GM23248 (cell line): ENCODE data around the gene PRKAB1. TPM values are rescaled to one million over a fixed set of nuclear protein-coding genes. Genes with fewer than 3 reads are reported as not detected.

Experiments
- DNase-seq: peaks from one replicate; pipeline ENCODE4 v3.0.0-alpha.2; 2015
- H2AFZ ChIP-seq: fragments of 200-600 bp; sonication (generic); 2 replicates; pipeline ENCODE4 v1.6.1; 2016; ENCODE audit warnings: antibody characterized with exemption
- H3F3A ChIP-seq: fragments of 200-600 bp; sonication (generic); 2 replicates; pipeline ENCODE4 v1.6.1; 2016; ENCODE audit warnings: mild to moderate bottlenecking, antibody characterized with exemption, mixed run types; ENCODE audit not compliant: insufficient read depth
- H3K27ac ChIP-seq: fragments of 200-600 bp; sonication (generic); 2 replicates; pipeline ENCODE4 v1.5.1; 2016; ENCODE audit warnings: mild to moderate bottlenecking
- H3K27me3 ChIP-seq: fragments of 200-600 bp; sonication (generic); replicated peaks from 2 replicates; pipeline ENCODE4 v1.6.1; 2016; ENCODE audit warnings: mild to moderate bottlenecking; ENCODE audit not compliant: insufficient read depth
- H3K36me3 ChIP-seq: fragments of 200-600 bp; sonication (generic); 2 replicates; pipeline ENCODE4 v1.6.1; 2016; ENCODE audit warnings: low read depth, mild to moderate bottlenecking
- H3K4me1 ChIP-seq: fragments of 200-600 bp; sonication (generic); 2 replicates; pipeline ENCODE4 v1.6.1; 2016; ENCODE audit warnings: mild to moderate bottlenecking; ENCODE audit not compliant: insufficient read depth
- H3K4me2 ChIP-seq: fragments of 200-600 bp; sonication (generic); one replicate; pipeline ENCODE4 v1.6.1; 2016; ENCODE audit warnings: mild to moderate bottlenecking; ENCODE audit not compliant: unreplicated experiment
- H3K4me3 ChIP-seq: fragments of 200-600 bp; sonication (generic); 2 replicates; pipeline ENCODE4 v1.5.1; 2016; ENCODE audit warnings: mild to moderate bottlenecking
- H3K79me2 ChIP-seq: fragments of 200-600 bp; sonication (generic); 2 replicates; pipeline ENCODE4 v1.6.1; 2016; ENCODE audit warnings: mild to moderate bottlenecking; ENCODE audit not compliant: insufficient read depth
- H3K9ac ChIP-seq: fragments of 200-600 bp; sonication (generic); 2 replicates; pipeline ENCODE4 v1.6.1; 2016; ENCODE audit warnings: mild to moderate bottlenecking
- H3K9me2 ChIP-seq: fragments of 200-600 bp; sonication (generic); 2 replicates; pipeline ENCODE4 v1.6.1; 2016; ENCODE audit warnings: mixed run types, mild to moderate bottlenecking, moderate library complexity; ENCODE audit not compliant: insufficient read depth
- H3K9me3 ChIP-seq: fragments of 200-600 bp; sonication (generic); one replicate; pipeline ENCODE4 v1.6.1; 2017; ENCODE audit warnings: low read depth
- H4K20me1 ChIP-seq: fragments of 200-600 bp; sonication (generic); 2 replicates; pipeline ENCODE4 v1.6.0; 2016; ENCODE audit not compliant: insufficient read depth
- EZH2 ChIP-seq: fragments of 200-600 bp; sonication (generic); IDR thresholded peaks from 2 replicates; pipeline ENCODE4 v1.6.1; 2018; ENCODE audit warnings: antibody characterized with exemption, mild to moderate bottlenecking; ENCODE audit not compliant: insufficient read depth, poor library complexity, severe bottlenecking
- EZH2phosphoT487 ChIP-seq: fragments of 200-600 bp; sonication (generic); IDR thresholded peaks from 2 replicates; pipeline ENCODE4 v1.6.1; 2018; ENCODE audit warnings: antibody characterized with exemption, moderate library complexity, mild to moderate bottlenecking, low read depth; ENCODE audit not compliant: insufficient read depth
- WGBS, 2 experiments: methylation state at CpG; one replicate each; pipeline ENCODE4 v1.1.6; 2015 to 2017; ENCODE audit warnings: low lambda C conversion rate in 2 of 2, low coverage in 1 of 2; ENCODE audit errors: missing lambda C conversion rate in 2 of 2; 5-methylcytosine and 5-hydroxymethylcytosine counted together
- in situ Hi-C: fragments of 300-500 bp; cut with MboI; formaldehyde crosslinking; loops from 2 replicates; pipeline ENCODE4 v1.15.0; 2020
- polyA plus RNA-seq: library from polyadenylated mRNA; unstranded; fragments of >200 nt; fragmentation: Nextera tagmentation; extraction: Ambion mirVana; gene quantifications from 2 replicates; pipeline ENCODE4 v1.2.1, GENCODE V29; 2016
- total RNA-seq: library from RNA; depleted of rRNA; stranded (reverse); fragments of >200 nt; shearing (Covaris generic); gene quantifications from 2 replicates; pipeline ENCODE4 v1.2.3, GENCODE V29; 2014

Gene PRKAB1
- total and polyA plus RNA-seq, 2 experiments from 2014 or later, result 19.2 to 24.7 TPM

- peaks cover 26% of the 10 kb centered on the region for H3F3A ChIP-seq
- no peak for TF ChIP-seq EZH2phosphoT487
- TF ChIP-seq EZH2, result no peak
- DNase-seq, result no peak
- no peak overlapping the region for H3K4me3 ChIP-seq
- no peaks in the 10 kb centered on the region for H3K79me2 ChIP-seq
- H3K9me3 ChIP-seq, result no peaks in the 10 kb centered on the region
- H3K27ac ChIP-seq, result peak overlapping the region; percentile 47
- H3K9ac ChIP-seq, result no peak overlapping the region
- no peak overlapping the region for H2AFZ ChIP-seq
- in situ Hi-C loops, result no loop called here
- no peaks in the 10 kb centered on the region for H3K36me3 ChIP-seq
- H3K9me2 ChIP-seq, result no peaks in the 10 kb centered on the region
- peaks cover 26% of the 10 kb centered on the region for H3K4me1 ChIP-seq
- 69 to 74% methylated on average over 5 of the region's 5 CpGs for WGBS, 2 experiments
- H4K20me1 ChIP-seq, result no peaks in the 10 kb centered on the region
- H3K4me2 ChIP-seq, result peak overlapping the region; percentile 43
- H3K27me3 ChIP-seq, result no peaks in the 10 kb centered on the region
Measured at GRCh38 chr12:119692410-119692809, 24.5 kb downstream of the PRKAB1 start.

GRCh38 chr12:119692997-119693396, 25.1 kb downstream of the PRKAB1 start:
- Histone ChIP-seq H3K27ac (peak overlapping the region; percentile 47), H3K4me3 (no peak overlapping the region), H3K79me2 (no peaks in the 10 kb centered on the region), H2AFZ (no peak overlapping the region), H3F3A (peaks cover 26% of the 10 kb centered on the region), H3K27me3 (no peaks in the 10 kb centered on the region), H3K36me3 (no peaks in the 10 kb centered on the region), H3K9ac (no peak overlapping the region), H3K9me3 (no peaks in the 10 kb centered on the region), H3K9me2 (no peaks in the 10 kb centered on the region), H4K20me1 (no peaks in the 10 kb centered on the region), H3K4me1 (peaks cover 26% of the 10 kb centered on the region), H3K4me2 (peak overlapping the region; percentile 43)
- peak; percentile 86 for DNase-seq
- 11 to 12% methylated on average over 6 of the region's 6 CpGs for WGBS, 2 experiments
- TF ChIP-seq EZH2 (no peak), EZH2phosphoT487 (no peak)
- in situ Hi-C loops, result no loop called here

GRCh38 chr12:119693511-119693910, 25.6 kb downstream of the PRKAB1 start:
- Histone ChIP-seq H3K4me3 (no peak overlapping the region), H3K4me2 (peak overlapping the region; percentile 43), H3K9me3 (no peaks in the 10 kb centered on the region), H3K4me1 (peaks cover 26% of the 10 kb centered on the region), H3K27me3 (no peaks in the 10 kb centered on the region), H2AFZ (no peak overlapping the region), H3K9me2 (no peaks in the 10 kb centered on the region), H3K79me2 (no peaks in the 10 kb centered on the region), H3K27ac (peak overlapping the region; percentile 20; the same call in 1 of the 2 replicates), H3K36me3 (no peaks in the 10 kb centered on the region), H3F3A (peaks cover 26% of the 10 kb centered on the region), H4K20me1 (no peaks in the 10 kb centered on the region), H3K9ac (no peak overlapping the region)
- DNase-seq, result no peak
- TF ChIP-seq EZH2phosphoT487 (no peak), EZH2 (no peak)
- in situ Hi-C loops, result no loop called here
- WGBS, 2 experiments, result 95 to 100% methylated on average over 1 of the region's 1 CpG

- no peaks in the 10 kb centered on the region for H3K79me2 ChIP-seq
- peaks cover 26% of the 10 kb centered on the region for H3F3A ChIP-seq
- peaks cover 26% of the 10 kb centered on the region for H3K4me1 ChIP-seq
- H3K27ac ChIP-seq, result no peak overlapping the region
- no peaks in the 10 kb centered on the region for H3K9me3 ChIP-seq
- no peak for DNase-seq
- H3K36me3 ChIP-seq, result no peaks in the 10 kb centered on the region
- no peak for TF ChIP-seq EZH2
- no peak for TF ChIP-seq EZH2phosphoT487
- H3K4me2 ChIP-seq, result no peak overlapping the region
- in situ Hi-C loops, result no loop called here
- H3K9ac ChIP-seq, result no peak overlapping the region
- WGBS, 2 experiments, result 97 to 99% methylated on average over 6 of the region's 6 CpGs
- no peaks in the 10 kb centered on the region for H4K20me1 ChIP-seq
- no peak overlapping the region for H3K4me3 ChIP-seq
- no peak overlapping the region for H2AFZ ChIP-seq
- no peaks in the 10 kb centered on the region for H3K9me2 ChIP-seq
- no peaks in the 10 kb centered on the region for H3K27me3 ChIP-seq
Measured at GRCh38 chr12:119694111-119694510, 26.2 kb downstream of the PRKAB1 start.

GRCh38 chr12:119695034-119695433, 27.1 kb downstream of the PRKAB1 start:
- no peak for TF ChIP-seq EZH2
- no peak for TF ChIP-seq EZH2phosphoT487
- Histone ChIP-seq H3K4me2 (no peak overlapping the region), H3K4me3 (no peak overlapping the region), H4K20me1 (no peaks in the 10 kb centered on the region), H3K9ac (no peak overlapping the region), H3F3A (peaks cover 26% of the 10 kb centered on the region), H3K9me2 (no peaks in the 10 kb centered on the region), H3K79me2 (no peaks in the 10 kb centered on the region), H3K27ac (no peak overlapping the region), H3K4me1 (peaks cover 26% of the 10 kb centered on the region), H2AFZ (no peak overlapping the region), H3K27me3 (no peaks in the 10 kb centered on the region), H3K9me3 (no peaks in the 10 kb centered on the region), H3K36me3 (no peaks in the 10 kb centered on the region)
- in situ Hi-C loops, result no loop called here
- peak; percentile 32 for DNase-seq
- WGBS, 2 experiments, result 79 to 86% methylated on average over 4 of the region's 4 CpGs
